HEK293T (cell line): ENCODE results near the gene TTC28.
"Not testable (repeated sequence)": the region's sequence is repeated elsewhere in the genome, so short reads cannot be mapped to it uniquely, and the experiment has no call there.

ENCODE experiments used
- CTCF ChIA-PET: fragments of 350-600 bp; formaldehyde crosslinking; extraction: SDS; loops from one replicate; lab custom pipeline; 2021; ENCODE audit warnings: antibody characterized with exemption, inconsistent platforms; lab: Yijun Ruan, JAX
- POLR2A ChIA-PET: fragments of 350-600 bp; formaldehyde crosslinking; extraction: SDS; loops from one replicate; lab custom pipeline; 2020; ENCODE audit warnings: antibody characterized with exemption, inconsistent platforms; lab: Yijun Ruan, JAX
- DNase-seq: peaks from one replicate; pipeline ENCODE4 v3.0.0; 2012; ENCODE audit warnings: mixed read lengths; ENCODE audit errors: extremely low spot score
- ARNT ChIP-seq: fragments of 450-650 bp; IDR thresholded peaks from 2 replicates; pipeline ENCODE4 v1.6.1; 2017; ENCODE audit warnings: mild to moderate bottlenecking
- BHLHE40 ChIP-seq: fragments of 450-650 bp; IDR thresholded peaks from 2 replicates; pipeline ENCODE4 v1.6.1; 2016; ENCODE audit warnings: mild to moderate bottlenecking, moderate library complexity, borderline replicate concordance
- CTBP1 ChIP-seq: fragments of 450-650 bp; IDR thresholded peaks from 2 replicates; pipeline ENCODE4 v1.6.1; 2016; ENCODE audit warnings: borderline replicate concordance
- ELF4 ChIP-seq: fragments of 450-650 bp; IDR thresholded peaks from 2 replicates; pipeline ENCODE4 v1.6.1; 2017; ENCODE audit warnings: antibody characterized with exemption
- FOXA1 ChIP-seq: fragments of 450-650 bp; IDR thresholded peaks from 2 replicates; pipeline ENCODE4 v1.6.1; 2016; ENCODE audit warnings: mild to moderate bottlenecking
- FOXK2 ChIP-seq: fragments of 450-650 bp; IDR thresholded peaks from 2 replicates; pipeline ENCODE4 v1.6.1; 2016; ENCODE audit warnings: mild to moderate bottlenecking
- FOXM1 ChIP-seq: fragments of 450-650 bp; IDR thresholded peaks from 2 replicates; pipeline ENCODE4 v1.6.1; 2017; ENCODE audit warnings: mild to moderate bottlenecking, borderline replicate concordance
- HDGF ChIP-seq: fragments of 450-650 bp; IDR thresholded peaks from 2 replicates; pipeline ENCODE4 v1.6.1; 2017; ENCODE audit warnings: antibody characterized with exemption, borderline replicate concordance
- L3MBTL2 ChIP-seq: fragments of 450-650 bp; conservative IDR thresholded peaks from 2 replicates; pipeline ENCODE4 v1.6.1; 2016; ENCODE audit warnings: mild to moderate bottlenecking
- LEF1 ChIP-seq: fragments of 450-650 bp; IDR thresholded peaks from 2 replicates; pipeline ENCODE4 v1.6.1; 2017; ENCODE audit warnings: mild to moderate bottlenecking, borderline replicate concordance
- NFRKB ChIP-seq: fragments of 450-650 bp; IDR thresholded peaks from 2 replicates; pipeline ENCODE4 v1.6.1; 2016; ENCODE audit warnings: mild to moderate bottlenecking, moderate library complexity
- SP1 ChIP-seq: fragments of 450-650 bp; IDR thresholded peaks from 2 replicates; pipeline ENCODE4 v1.6.1; 2017
- SUZ12 ChIP-seq: fragments of 450-650 bp; IDR thresholded peaks from 2 replicates; pipeline ENCODE4 v1.6.1; 2016; ENCODE audit warnings: mild to moderate bottlenecking
- TARDBP ChIP-seq: fragments of 450-650 bp; IDR thresholded peaks from 2 replicates; pipeline ENCODE4 v1.6.1; 2016
- ZNF384 ChIP-seq: fragments of 450-650 bp; IDR thresholded peaks from 2 replicates; pipeline ENCODE4 v1.6.1; 2016
- TF ChIP-seq, protein P1 (sequence below): fragments of 450-650 bp; IDR thresholded peaks from 2 replicates; pipeline ENCODE4 v1.6.1; 2016

TTC28 gene

DNA sequence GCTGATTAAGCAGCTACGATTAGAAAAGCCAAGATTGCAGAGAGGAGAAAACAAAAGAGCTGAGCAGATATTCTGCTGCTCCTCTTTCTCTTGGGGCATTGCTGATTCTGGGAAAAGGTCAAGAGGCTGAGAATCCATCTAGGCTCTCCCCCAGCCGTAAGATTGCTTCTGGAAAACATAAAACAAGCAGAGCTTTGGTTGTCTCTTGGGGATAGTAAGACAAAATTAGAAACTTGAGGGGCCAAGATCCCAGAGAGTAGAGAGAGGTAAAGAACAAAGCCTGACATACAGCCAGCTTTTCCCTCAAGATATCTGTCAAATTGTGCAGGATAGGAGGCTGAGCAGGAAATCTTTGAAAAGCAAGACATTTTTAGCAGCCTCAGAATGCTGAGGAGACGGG lies 158.2 kb downstream of the TTC28 start:
- TF ChIP-seq FOXK2 (no peak), LEF1 (no peak), TARDBP (no peak), NFRKB (no peak), SP1 (no peak), L3MBTL2 (no peak), SUZ12 (no peak)
- no peak for DNase-seq
- POLR2A ChIA-PET: no interaction called here
- CTCF ChIA-PET: no interaction called here

DNA sequence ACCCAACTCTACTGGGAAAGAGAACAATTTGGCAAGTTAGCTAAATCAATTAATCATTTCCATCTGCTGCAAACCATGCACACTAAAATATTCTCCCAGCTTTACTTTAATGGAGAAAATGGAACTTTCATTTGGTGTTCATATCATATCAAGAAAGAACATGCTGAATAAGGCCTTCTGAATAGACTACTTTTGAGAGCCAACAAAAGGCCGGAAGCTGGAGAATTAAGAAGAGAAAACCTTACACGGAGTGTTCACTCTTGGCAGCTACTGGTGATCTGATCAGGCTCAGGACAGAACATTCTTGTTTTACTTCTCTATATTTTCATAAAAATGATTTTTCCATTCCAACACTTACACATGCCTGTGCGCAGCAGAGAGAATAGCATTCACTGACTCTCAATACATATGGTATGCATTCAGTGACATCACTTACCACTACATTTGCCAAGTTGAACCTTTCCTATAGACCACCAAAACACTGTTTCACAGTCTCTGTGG lies 165.3 kb downstream of the TTC28 start:
- POLR2A ChIA-PET: no interaction called here
- CTCF ChIA-PET: no interaction called here
- no peak for DNase-seq
- TF ChIP-seq FOXK2 (no peak), LEF1 (no peak), SP1 (no peak), TARDBP (no peak), NFRKB (no peak), FOXA1 (no peak), HDGF (no peak), FOXM1 (no peak), BHLHE40 (no peak), CTBP1 (no peak), ZNF384 (no peak), ARNT (no peak)
- TF ChIP-seq, protein P1, sequence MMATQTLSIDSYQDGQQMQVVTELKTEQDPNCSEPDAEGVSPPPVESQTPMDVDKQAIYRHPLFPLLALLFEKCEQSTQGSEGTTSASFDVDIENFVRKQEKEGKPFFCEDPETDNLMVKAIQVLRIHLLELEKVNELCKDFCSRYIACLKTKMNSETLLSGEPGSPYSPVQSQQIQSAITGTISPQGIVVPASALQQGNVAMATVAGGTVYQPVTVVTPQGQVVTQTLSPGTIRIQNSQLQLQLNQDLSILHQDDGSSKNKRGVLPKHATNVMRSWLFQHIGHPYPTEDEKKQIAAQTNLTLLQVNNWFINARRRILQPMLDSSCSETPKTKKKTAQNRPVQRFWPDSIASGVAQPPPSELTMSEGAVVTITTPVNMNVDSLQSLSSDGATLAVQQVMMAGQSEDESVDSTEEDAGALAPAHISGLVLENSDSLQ: no peak

DNA sequence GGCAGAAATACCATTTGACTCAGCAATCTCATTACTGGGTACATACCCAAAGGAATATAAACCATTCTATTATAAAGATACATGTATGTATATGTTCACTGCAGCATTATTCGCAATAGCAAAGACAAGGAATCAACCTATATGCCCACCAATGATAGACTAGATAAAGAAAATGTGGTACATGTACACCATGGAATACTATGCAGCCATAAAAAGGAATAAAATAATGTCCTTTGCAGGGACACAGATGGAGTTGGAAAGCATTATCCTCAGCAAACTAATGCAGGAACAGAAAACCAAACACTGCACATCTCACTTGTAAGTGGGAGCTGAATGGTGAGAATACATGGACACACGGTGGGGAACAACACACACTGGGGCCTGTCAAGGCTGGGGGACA lies 167.3 kb downstream of the TTC28 start:
- CTCF ChIA-PET, POLR2A ChIA-PET, DNase-seq: not testable (repeated sequence)

DNA sequence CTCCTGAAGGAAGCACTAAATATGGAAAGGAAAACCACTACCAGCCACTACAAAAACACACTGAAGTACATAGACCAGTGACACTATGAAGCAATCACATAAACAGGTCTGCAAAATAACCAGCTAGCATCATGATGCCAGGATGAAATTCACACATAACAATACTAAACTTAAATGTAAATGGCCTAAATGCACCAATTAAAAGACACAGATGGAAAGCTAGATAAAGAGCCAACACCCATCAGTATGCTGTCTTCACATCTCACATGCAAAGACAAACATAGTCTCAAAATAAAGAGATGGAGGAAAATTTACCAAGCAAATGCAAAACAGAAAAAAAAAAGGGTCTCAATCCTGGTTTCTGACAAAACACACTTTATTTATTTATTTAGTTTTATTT lies 171.7 kb downstream of the TTC28 start:
- POLR2A ChIA-PET: no interaction called here

DNA sequence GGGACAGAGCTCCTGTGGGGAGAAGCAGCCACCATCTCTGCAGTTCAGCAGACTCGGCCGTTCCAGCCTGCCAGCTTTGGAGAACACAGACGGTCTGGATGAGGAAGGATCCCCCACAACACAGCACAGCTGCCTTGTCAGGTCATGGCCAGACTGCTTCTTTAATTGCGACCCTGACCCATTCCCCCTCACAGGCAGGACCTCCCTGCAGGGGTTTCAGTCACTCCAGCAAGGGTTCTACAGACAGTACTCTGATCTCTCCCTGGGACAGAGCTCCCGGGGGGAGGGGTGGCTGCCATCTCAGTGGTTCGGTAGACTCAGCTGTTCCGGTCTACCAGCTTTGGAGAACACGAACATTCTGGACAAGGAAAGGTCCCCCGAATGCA lies 173.5 kb downstream of the TTC28 start:
- DNase-seq: no peak
- TF ChIP-seq LEF1: no peak
- no peak for TF ChIP-seq L3MBTL2
- ChIA-PET CTCF (no interaction called here), POLR2A (no interaction called here)

More for the DNA sequence above, 171.7 kb downstream of the TTC28 start:
- no peak for DNase-seq
- TF ChIP-seq, protein P1: no peak
- no peak for TF ChIP-seq TARDBP
- no peak for TF ChIP-seq ARNT
- TF ChIP-seq ZNF384: no peak
- TF ChIP-seq CTBP1: no peak
- TF ChIP-seq FOXM1: no peak
- no peak for TF ChIP-seq FOXA1
- no peak for TF ChIP-seq ELF4
- TF ChIP-seq SP1: no peak
- no peak for TF ChIP-seq NFRKB
- TF ChIP-seq SUZ12: no peak
- CTCF ChIA-PET: no interaction called here

DNA sequence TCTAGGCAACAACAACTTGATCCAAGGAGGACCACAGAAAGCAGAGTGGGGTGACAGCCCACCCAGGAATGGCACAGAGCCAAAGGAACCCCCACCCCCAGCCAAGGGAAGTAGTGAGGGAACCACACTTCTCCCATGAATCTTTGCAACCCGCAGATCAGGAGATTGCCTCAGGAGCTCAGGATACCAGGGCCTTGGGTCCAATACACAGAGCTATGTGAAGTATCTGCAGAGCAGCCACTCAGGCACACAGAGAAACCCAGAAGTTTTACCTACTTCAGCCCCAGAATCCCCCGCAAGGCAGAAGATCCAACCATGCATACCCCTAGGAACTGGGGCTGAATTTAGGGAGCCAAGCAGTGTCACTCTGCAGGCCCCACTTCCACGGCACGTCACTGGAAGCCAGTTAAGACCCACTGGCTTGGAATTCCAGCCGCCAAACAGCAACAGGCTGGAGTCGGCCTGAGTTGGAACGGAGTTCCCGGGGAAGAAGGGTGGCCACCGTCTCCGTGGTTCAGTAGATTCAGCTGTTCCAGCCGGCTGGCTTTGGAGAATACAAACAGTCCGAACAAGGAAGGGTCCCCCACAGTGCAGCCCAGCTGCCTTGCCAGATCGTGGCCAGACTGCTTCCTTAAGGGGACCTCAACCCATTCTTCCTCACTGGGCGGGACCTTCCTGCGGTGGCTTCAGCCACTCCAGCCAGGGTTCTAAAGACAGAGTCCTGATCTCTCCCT lies 174.1 kb downstream of the TTC28 start:
- CTCF ChIA-PET: no interaction called here
- DNase-seq: no peak
- TF ChIP-seq FOXK2 (no peak), TARDBP (no peak), NFRKB (no peak)
- POLR2A ChIA-PET: no interaction called here

DNA sequence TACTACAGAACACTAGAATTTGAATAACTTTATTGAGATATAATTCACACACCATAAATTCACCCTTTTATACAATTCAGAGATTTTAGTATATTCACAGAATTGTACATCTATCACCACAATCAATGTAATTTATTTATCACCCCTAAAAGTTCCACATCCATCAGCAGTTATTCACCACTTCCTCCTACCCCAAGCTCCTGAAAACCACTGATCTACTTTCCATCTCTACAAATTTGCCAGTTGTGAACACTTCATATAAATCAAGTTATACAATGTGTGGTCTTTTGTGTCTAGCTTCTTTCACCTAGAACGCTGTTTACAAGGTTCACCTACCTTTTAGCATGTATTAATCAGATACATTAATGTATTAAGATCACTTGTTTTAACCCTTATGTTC lies 179.6 kb downstream of the TTC28 start:
- TF ChIP-seq BHLHE40: no peak
- no peak for TF ChIP-seq ELF4
- TF ChIP-seq SP1: no peak
- no peak for TF ChIP-seq TARDBP
- no peak for TF ChIP-seq LEF1
- TF ChIP-seq ARNT: no peak
- TF ChIP-seq FOXK2: no peak
- no peak for TF ChIP-seq CTBP1
- TF ChIP-seq, protein P1: no peak
- TF ChIP-seq FOXM1: no peak
- TF ChIP-seq L3MBTL2: no peak
- TF ChIP-seq HDGF: no peak
- TF ChIP-seq SUZ12: no peak
- TF ChIP-seq FOXA1: no peak
- TF ChIP-seq NFRKB: no peak
- no peak for TF ChIP-seq ZNF384
- CTCF ChIA-PET: no interaction called here
- POLR2A ChIA-PET: no interaction called here
- DNase-seq: no peak
